ENCODE measurements around the gene FAM181A. TPM values are rescaled to one million over a fixed set of nuclear protein-coding genes. Genes with fewer than 3 reads are reported as not detected.

FAM181A gene
- polyA plus RNA-seq, 1 donor (not counting 4 experiments of a cell fraction or from before 2014, with no cell fraction given) = 0.04 TPM

- no peak overlapping the region for H3K4me3 ChIP-seq (ENCODE audit: control insufficient read depth in 2 of 3, extremely low read depth in 1 of 3, insufficient read depth in 2 of 3, low read depth in 1 of 3, low read length in 3 of 3)
- no peaks in the 10 kb centered on the region for H3K36me3 ChIP-seq (ENCODE audit: control insufficient read depth in 2 of 2, extremely low read depth in 1 of 2, insufficient read depth in 2 of 2, low read length in 2 of 2)
- no peaks in the 10 kb centered on the region for H4K20me1 ChIP-seq (ENCODE audit: control insufficient read depth, extremely low read depth, insufficient read depth, low read length)
- DNase-seq (ENCODE audit: low read depth, low spot score) (no peak), FAIRE-seq (no peak)
- TF ChIP-seq CTCF (optimal IDR thresholded peaks at IDR 0.05 in 1 of 3, IDR thresholded peaks at IDR 0.05 in 1 of 3, conservative IDR thresholded peaks at IDR 0.05 in 1 of 3; ENCODE audit: extremely low read depth in 1 of 3, insufficient read depth in 2 of 3, low read length in 3 of 3) (no peak), EZH2 (IDR thresholded peaks at IDR 0.05; ENCODE audit: low read length) (no peak)
- peaks cover 12% of the 10 kb centered on the region for H3K4me1 ChIP-seq (ENCODE audit: control insufficient read depth, extremely low read depth, insufficient read depth, low read length)
- H3K9ac ChIP-seq (ENCODE audit: control insufficient read depth, extremely low read depth, insufficient read depth, low read length) = no peak overlapping the region
- no peaks in the 10 kb centered on the region for H3K79me2 ChIP-seq (ENCODE audit: control insufficient read depth, insufficient read depth, low read length)
- H3K4me2 ChIP-seq (ENCODE audit: control insufficient read depth, extremely low read depth, insufficient read depth, low read depth, low read length) = no peak overlapping the region
- no peaks in the 10 kb centered on the region for H3K9me1 ChIP-seq (ENCODE audit: control insufficient read depth, extremely low read depth, insufficient read depth, low read length)
- no peak overlapping the region for H3K27ac ChIP-seq (ENCODE audit: control insufficient read depth, insufficient read depth, low read length)
- dilution Hi-C loops (cut with MboI; ENCODE audit: extremely low pct_ligation_motif_present, low sequenced_read_pairs) = no loop called here
- H3K9me3 ChIP-seq (ENCODE audit: control insufficient read depth, low read depth, low read length) = no peaks in the 10 kb centered on the region
- H2AFZ ChIP-seq (ENCODE audit: control insufficient read depth, low read length) = no peak overlapping the region
- peaks cover 8% of the 10 kb centered on the region for H3K27me3 ChIP-seq (ENCODE audit: control insufficient read depth, extremely low read depth, insufficient read depth, low read length)
These were observed 15.9 kb downstream of the FAM181A start for GRCh38 chr14:93943052-93943451.

- H2AFZ ChIP-seq (ENCODE audit: control insufficient read depth, low read length) = no peak overlapping the region
- no peak overlapping the region for H3K27ac ChIP-seq (ENCODE audit: control insufficient read depth, insufficient read depth, low read length)
- peaks cover 12% of the 10 kb centered on the region for H3K4me1 ChIP-seq (ENCODE audit: control insufficient read depth, extremely low read depth, insufficient read depth, low read length)
- FAIRE-seq (no peak), DNase-seq (ENCODE audit: low read depth, low spot score) (no peak)
- H3K27me3 ChIP-seq (ENCODE audit: control insufficient read depth, extremely low read depth, insufficient read depth, low read length) = peaks cover 4% of the 10 kb centered on the region
- no peaks in the 10 kb centered on the region for H3K79me2 ChIP-seq (ENCODE audit: control insufficient read depth, insufficient read depth, low read length)
- dilution Hi-C loops (cut with MboI; ENCODE audit: extremely low pct_ligation_motif_present, low sequenced_read_pairs) = no loop called here
- no peak overlapping the region for H3K4me2 ChIP-seq (ENCODE audit: control insufficient read depth, extremely low read depth, insufficient read depth, low read depth, low read length)
- no peaks in the 10 kb centered on the region for H3K9me1 ChIP-seq (ENCODE audit: control insufficient read depth, extremely low read depth, insufficient read depth, low read length)
- no peaks in the 10 kb centered on the region for H3K9me3 ChIP-seq (ENCODE audit: control insufficient read depth, low read depth, low read length)
- TF ChIP-seq CTCF (optimal IDR thresholded peaks at IDR 0.05 in 1 of 3, IDR thresholded peaks at IDR 0.05 in 1 of 3, conservative IDR thresholded peaks at IDR 0.05 in 1 of 3; ENCODE audit: extremely low read depth in 1 of 3, insufficient read depth in 2 of 3, low read length in 3 of 3) = no peak
- no peak for TF ChIP-seq EZH2 (IDR thresholded peaks at IDR 0.05; ENCODE audit: low read length)
- no peaks in the 10 kb centered on the region for H3K36me3 ChIP-seq (ENCODE audit: control insufficient read depth in 2 of 2, extremely low read depth in 1 of 2, insufficient read depth in 2 of 2, low read length in 2 of 2)
- no peaks in the 10 kb centered on the region for H4K20me1 ChIP-seq (ENCODE audit: control insufficient read depth, extremely low read depth, insufficient read depth, low read length)
- no peak overlapping the region for H3K9ac ChIP-seq (ENCODE audit: control insufficient read depth, extremely low read depth, insufficient read depth, low read length)
- H3K4me3 ChIP-seq (ENCODE audit: control insufficient read depth in 2 of 3, extremely low read depth in 1 of 3, insufficient read depth in 2 of 3, low read depth in 1 of 3, low read length in 3 of 3) = no peak overlapping the region
These were observed 16.8 kb downstream of the FAM181A start for GRCh38 chr14:93943930-93944329.

All from keratinocyte (primary cell).